GM19238 (cell line): ENCODE measurements around the gene CAPSL.
"Not testable (repeated sequence)": the region's sequence is repeated elsewhere in the genome, so short reads cannot be mapped to it uniquely, and the experiment has no call there.

Source experiments
- DNase-seq: peaks from one replicate; pipeline ENCODE4 v3.0.0; 2011; ENCODE audit warnings: low spot score; ENCODE audit not compliant: insufficient read length

Gene CAPSL

DNA sequence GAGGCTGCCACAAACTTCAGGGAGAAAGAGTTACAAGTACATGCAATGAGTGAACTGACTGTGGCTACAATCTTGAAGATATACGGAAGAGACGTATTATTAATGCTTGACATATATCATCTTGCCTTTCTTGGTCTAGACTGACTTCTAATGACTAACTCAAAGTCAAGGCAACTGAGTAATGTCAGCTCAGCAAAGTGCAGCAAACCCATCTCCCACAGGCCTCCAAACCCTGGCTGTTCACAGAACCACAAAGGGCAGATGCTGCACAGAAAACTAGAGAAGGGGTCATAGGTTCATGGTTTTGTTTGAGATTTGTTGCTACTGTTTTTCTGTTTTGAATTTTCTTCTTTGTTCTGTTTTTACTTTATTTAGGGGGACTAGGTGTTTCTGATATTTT, 60.8 kb downstream of the CAPSL start:
- DNase-seq, result no peak

GRCh38 chr5:35876922-35877321, 61.5 kb downstream of the CAPSL start:
- no peak for DNase-seq

GRCh38 chr5:35876454-35876853, 62.0 kb downstream of the CAPSL start:
- no peak for DNase-seq

GRCh38 chr5:35870605-35871004, 67.8 kb downstream of the CAPSL start:
- DNase-seq, result no peak

GRCh38 chr5:35869685-35870277, 68.6 kb downstream of the CAPSL start:
- DNase-seq, result no peak

- no peak for DNase-seq
Observed at GRCh38 chr5:35867998-35868397, 70.4 kb downstream of the CAPSL start.

GRCh38 chr5:35863159-35863558, 75.3 kb downstream of the CAPSL start:
- DNase-seq, result no peak

GRCh38 chr5:35862126-35862525, 76.3 kb downstream of the CAPSL start:
- DNase-seq, result no peak

- no peak for DNase-seq
Observed at GRCh38 chr5:35861718-35862117, 76.7 kb downstream of the CAPSL start.

GRCh38 chr5:35860686-35861085, 77.7 kb downstream of the CAPSL start:
- DNase-seq, result no peak

GRCh38 chr5:35859101-35859661, 79.2 kb downstream of the CAPSL start:
- DNase-seq, result no peak

- DNase-seq, result no peak
Observed at GRCh38 chr5:35857606-35858205, 80.7 kb downstream of the CAPSL start.

GRCh38 chr5:35856765-35857351, 81.6 kb downstream of the CAPSL start, which contains the start of gene IL7R:
Gene IL7R (plus strand): TSS chr5:35856891. CDS start chr5:35856978, 87 bp downstream.
- no peak for DNase-seq

GRCh38 chr5:35856186-35856764, 82.1 kb downstream of the CAPSL start:
- not testable (repeated sequence) for DNase-seq

- no peak for DNase-seq
Observed at GRCh38 chr5:35855187-35855586, 83.2 kb downstream of the CAPSL start.
